ENCODE data around the gene MROH2B.

Gene MROH2B

GRCh38 chr5:40985501-40985900 is 85.6 kb downstream of the MROH2B start:
- TF ChIP-seq ZFX (IDR thresholded peaks at IDR 0.05; ENCODE audit: borderline replicate concordance) = no peak
- TF ChIP-seq, protein P1, sequence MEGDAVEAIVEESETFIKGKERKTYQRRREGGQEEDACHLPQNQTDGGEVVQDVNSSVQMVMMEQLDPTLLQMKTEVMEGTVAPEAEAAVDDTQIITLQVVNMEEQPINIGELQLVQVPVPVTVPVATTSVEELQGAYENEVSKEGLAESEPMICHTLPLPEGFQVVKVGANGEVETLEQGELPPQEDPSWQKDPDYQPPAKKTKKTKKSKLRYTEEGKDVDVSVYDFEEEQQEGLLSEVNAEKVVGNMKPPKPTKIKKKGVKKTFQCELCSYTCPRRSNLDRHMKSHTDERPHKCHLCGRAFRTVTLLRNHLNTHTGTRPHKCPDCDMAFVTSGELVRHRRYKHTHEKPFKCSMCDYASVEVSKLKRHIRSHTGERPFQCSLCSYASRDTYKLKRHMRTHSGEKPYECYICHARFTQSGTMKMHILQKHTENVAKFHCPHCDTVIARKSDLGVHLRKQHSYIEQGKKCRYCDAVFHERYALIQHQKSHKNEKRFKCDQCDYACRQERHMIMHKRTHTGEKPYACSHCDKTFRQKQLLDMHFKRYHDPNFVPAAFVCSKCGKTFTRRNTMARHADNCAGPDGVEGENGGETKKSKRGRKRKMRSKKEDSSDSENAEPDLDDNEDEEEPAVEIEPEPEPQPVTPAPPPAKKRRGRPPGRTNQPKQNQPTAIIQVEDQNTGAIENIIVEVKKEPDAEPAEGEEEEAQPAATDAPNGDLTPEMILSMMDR (IDR thresholded peaks at IDR 0.05) = no peak
- no peak overlapping the region for H3K27ac ChIP-seq

DNA sequence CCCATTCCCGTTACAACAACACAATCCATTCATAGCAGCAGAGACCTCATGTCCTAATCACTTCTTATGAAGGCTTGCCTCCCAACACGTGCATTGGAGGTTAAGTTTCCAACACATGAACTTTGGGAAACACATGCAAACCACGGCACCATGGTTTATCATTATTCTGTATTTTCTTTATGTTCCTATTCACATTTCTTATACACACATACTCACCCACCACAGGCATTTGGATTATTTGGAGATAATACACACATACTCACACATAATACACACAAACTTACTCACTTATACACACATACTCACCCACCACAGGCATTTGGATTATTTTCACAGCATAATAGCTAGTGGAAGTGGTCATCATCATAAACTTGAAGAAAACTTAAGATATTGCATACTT is 86.3 kb downstream of the MROH2B start:
- H3K27ac ChIP-seq = no peak overlapping the region
- TF ChIP-seq, protein P1 (IDR thresholded peaks at IDR 0.05) = no peak
- TF ChIP-seq ZFX (IDR thresholded peaks at IDR 0.05; ENCODE audit: borderline replicate concordance) = no peak

DNA sequence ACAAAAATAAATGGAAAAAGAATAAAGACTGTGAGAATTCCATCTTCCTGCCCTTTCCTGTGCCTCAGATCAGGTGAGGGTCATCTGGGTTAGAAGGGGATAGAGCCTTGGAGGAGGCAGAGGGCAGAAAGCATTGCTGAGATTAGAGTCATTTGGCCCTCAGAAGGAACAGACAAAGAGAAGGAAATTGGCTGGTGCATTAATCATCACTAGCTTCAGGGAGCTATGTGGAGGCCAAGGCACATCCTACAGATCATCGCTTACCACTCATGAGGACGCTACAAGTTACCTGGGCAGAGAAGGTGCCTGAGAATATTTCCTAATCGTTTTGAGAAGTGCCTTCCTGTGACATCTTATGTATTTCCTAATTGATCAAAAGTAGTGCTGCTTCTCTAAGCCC is 87.4 kb downstream of the MROH2B start:
- H3K27ac ChIP-seq = no peak overlapping the region

DNA sequence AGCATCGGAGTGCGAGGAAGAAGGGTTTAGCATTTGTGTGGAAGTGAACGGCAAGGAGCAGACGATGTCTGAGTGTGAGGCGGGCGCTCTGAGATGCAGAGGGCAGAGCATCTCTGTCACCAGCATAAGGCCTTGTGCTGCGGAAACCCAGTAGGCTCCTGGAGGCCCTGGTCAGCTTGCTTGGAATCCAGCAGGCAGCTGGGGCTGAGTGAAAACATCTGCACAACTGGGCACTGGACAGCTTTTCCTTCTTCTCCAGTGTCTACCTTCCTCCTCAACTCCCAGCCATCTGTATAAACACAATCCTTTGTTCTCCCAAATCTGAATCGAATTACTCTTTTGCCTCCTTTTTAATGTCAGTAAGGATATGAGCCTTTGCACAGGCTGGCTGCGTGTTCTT is 89.7 kb downstream of the MROH2B start:
- no peak overlapping the region for H3K27ac ChIP-seq
- TF ChIP-seq ZFX (IDR thresholded peaks at IDR 0.05; ENCODE audit: borderline replicate concordance) = no peak
- TF ChIP-seq, protein P1 (IDR thresholded peaks at IDR 0.05) = no peak

More for the DNA sequence above, 87.4 kb downstream of the MROH2B start:
- TF ChIP-seq ZFX (IDR thresholded peaks at IDR 0.05; ENCODE audit: borderline replicate concordance) = no peak
- TF ChIP-seq, protein P1 (IDR thresholded peaks at IDR 0.05) = no peak

GRCh38 chr5:40976836-40977235 is 94.3 kb downstream of the MROH2B start:
- no peak for TF ChIP-seq ZFX (IDR thresholded peaks at IDR 0.05; ENCODE audit: borderline replicate concordance)
- TF ChIP-seq, protein P1 (IDR thresholded peaks at IDR 0.05) = no peak
- H3K27ac ChIP-seq = no peak overlapping the region

- H3K27ac ChIP-seq = no peak overlapping the region
- TF ChIP-seq ZFX (IDR thresholded peaks at IDR 0.05; ENCODE audit: borderline replicate concordance) = no peak
- TF ChIP-seq, protein P1 (IDR thresholded peaks at IDR 0.05) = no peak
Measured at GRCh38 chr5:40976041-40976440, 95.1 kb downstream of the MROH2B start.

- TF ChIP-seq, protein P1 (IDR thresholded peaks at IDR 0.05) = no peak
- TF ChIP-seq ZFX (IDR thresholded peaks at IDR 0.05; ENCODE audit: borderline replicate concordance) = no peak
- no peak overlapping the region for H3K27ac ChIP-seq
Measured at GRCh38 chr5:40973364-40974004, 97.7 kb downstream of the MROH2B start.
